SK-N-MC (cell line): ENCODE data around the gene UNC13B.
"Not testable (repeated sequence)": the region's sequence is repeated elsewhere in the genome, so short reads cannot be mapped to it uniquely, and the experiment has no call there.

ENCODE experiments used
- DNase-seq: peaks from one replicate; pipeline ENCODE4 v3.0.0-alpha.2; 2011; ENCODE audit warnings: low read depth, low spot score
- H3K27ac ChIP-seq: fragments of 200-600 bp; sonication (generic); 2 replicates; pipeline ENCODE4 v1.5.1; 2016; ENCODE audit warnings: mixed run types
- H3K36me3 ChIP-seq: fragments of 200-600 bp; sonication (generic); 2 replicates; pipeline ENCODE4 v1.6.1; 2017; ENCODE audit warnings: antibody characterized with exemption, low read length, mixed read lengths; ENCODE audit not compliant: insufficient read depth
- H3K4me3 ChIP-seq: fragments of 200-600 bp; sonication (generic); 2 replicates; pipeline ENCODE4 v1.5.1; 2016
- H3K9ac ChIP-seq: fragments of 200-600 bp; sonication (generic); 2 replicates; pipeline ENCODE4 v1.8.0; 2017; ENCODE audit warnings: mixed run types, mixed read lengths; ENCODE audit not compliant: insufficient read length
- H3K9me3 ChIP-seq: fragments of 200-600 bp; sonication (generic); 2 replicates; pipeline ENCODE4 v1.6.1; 2017; ENCODE audit warnings: low read depth, mild to moderate bottlenecking, antibody characterized with exemption, low read length, moderate library complexity, mixed read lengths
- EZH2 ChIP-seq: fragments of 200-600 bp; sonication (generic); IDR thresholded peaks from one replicate; pipeline ENCODE4 v1.6.1; 2017; ENCODE audit warnings: antibody characterized with exemption
- FOXP2 ChIP-seq: optimal IDR thresholded peaks from 2 replicates; pipeline ENCODE3; 2011; ENCODE audit warnings: mild to moderate bottlenecking, moderate library complexity; ENCODE audit not compliant: insufficient read depth; ENCODE audit errors: extremely low read length, control extremely low read depth
- POLR2AphosphoS5 ChIP-seq: IDR thresholded peaks from 2 replicates; pipeline ENCODE4 v1.6.1; 2012; ENCODE audit warnings: mild to moderate bottlenecking, low read depth, low read length, borderline replicate concordance

UNC13B gene

GRCh38 chr9:35396560-35397215, 234.9 kb downstream of the UNC13B start:
- Histone ChIP-seq H3K36me3 (no peaks in the 10 kb centered on the region), H3K27ac (no peak overlapping the region), H3K9me3 (no peaks in the 10 kb centered on the region), H3K9ac (no peak overlapping the region), H3K4me3 (no peak overlapping the region)
- TF ChIP-seq FOXP2 (no peak), EZH2 (no peak), POLR2AphosphoS5 (no peak)
- no peak for DNase-seq

DNA sequence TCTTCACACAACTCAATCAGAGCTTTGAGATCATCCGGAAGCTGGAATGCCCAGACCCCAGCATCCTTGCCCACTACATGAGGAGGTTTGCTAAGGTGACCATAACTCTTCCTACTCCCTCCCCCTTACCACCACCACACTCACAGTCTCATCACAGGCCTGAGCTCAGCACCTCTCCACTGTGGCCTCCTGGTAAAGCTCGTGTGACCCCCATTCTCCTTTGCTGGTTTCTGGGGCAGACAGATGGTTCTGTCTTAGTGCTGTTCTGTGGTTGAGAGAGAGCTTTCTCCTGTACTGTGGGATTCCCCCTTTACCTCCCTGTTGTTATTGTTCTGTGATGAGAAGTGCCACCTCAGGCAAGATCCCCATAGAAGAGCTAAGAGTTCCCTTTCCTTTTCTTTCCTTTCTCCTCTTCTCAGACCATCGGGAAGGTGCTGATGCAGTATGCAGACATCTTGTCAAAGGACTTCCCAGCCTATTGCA, 235.4 kb downstream of the UNC13B start:
- Histone ChIP-seq H3K4me3 (no peak overlapping the region), H3K27ac (no peak overlapping the region), H3K9me3 (no peaks in the 10 kb centered on the region), H3K9ac (no peak overlapping the region), H3K36me3 (no peaks in the 10 kb centered on the region)
- TF ChIP-seq FOXP2: no peak
- no peak for TF ChIP-seq EZH2
- no peak for TF ChIP-seq POLR2AphosphoS5
- no peak for DNase-seq

DNA sequence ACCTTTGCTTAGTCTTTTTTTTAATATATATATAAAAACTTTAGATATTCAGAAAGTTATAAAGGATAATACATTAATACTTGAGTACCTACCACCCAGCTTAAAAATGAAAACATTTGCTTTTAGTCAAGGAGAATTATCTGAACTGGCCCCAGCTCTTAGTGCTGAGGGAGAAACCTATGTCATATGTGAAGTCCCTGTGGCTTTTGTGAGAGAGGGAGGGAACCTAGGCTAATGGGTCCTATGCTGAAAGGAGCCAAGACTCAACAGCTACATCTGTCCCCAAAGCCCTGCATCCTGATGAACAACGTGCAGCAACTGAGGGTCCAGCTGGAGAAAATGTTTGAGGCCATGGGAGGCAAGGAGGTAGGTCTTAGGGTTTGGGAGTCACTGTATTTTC, 236.1 kb downstream of the UNC13B start:
- Histone ChIP-seq H3K9ac (no peak overlapping the region), H3K36me3 (no peaks in the 10 kb centered on the region), H3K9me3 (no peaks in the 10 kb centered on the region), H3K27ac (no peak overlapping the region), H3K4me3 (no peak overlapping the region)
- DNase-seq: no peak
- no peak for TF ChIP-seq POLR2AphosphoS5
- no peak for TF ChIP-seq FOXP2
- no peak for TF ChIP-seq EZH2

DNA sequence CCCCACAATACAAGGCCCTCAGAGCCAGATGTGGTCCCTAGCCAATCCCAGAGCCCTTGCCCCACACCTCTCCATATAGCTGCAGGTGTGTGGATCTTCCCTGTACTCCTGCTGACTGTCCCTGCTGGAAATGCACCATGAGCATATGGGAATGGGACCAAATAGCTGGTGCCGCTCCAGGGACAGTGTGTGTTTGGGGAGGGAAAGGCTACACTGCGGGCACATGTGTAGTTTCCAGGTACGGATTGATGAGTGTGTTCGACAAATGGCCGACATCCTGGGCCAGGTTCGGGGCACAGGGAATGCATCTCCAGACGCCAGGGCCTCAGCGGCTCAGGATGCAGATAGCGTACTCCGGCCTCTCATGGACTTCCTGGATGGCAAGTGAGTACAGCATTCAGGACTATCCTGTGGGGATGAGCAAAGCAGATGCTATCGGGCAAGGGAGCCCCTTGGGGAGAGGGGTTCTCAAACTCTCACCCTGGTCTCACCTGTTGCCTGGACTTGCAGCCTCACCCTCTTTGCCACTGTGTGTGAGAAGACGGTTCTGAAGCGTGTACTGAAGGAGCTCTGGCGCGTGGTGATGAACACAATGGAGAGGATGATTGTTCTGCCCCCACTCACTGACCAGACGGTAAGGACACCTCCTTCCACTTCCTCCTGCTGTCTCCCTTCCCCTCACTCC, 237.0 kb downstream of the UNC13B start:
- Histone ChIP-seq H3K9ac (no peak overlapping the region), H3K4me3 (no peak overlapping the region), H3K27ac (no peak overlapping the region), H3K36me3 (no peaks in the 10 kb centered on the region), H3K9me3 (no peaks in the 10 kb centered on the region)
- TF ChIP-seq POLR2AphosphoS5 (no peak), EZH2 (no peak), FOXP2 (no peak)
- no peak for DNase-seq

- Histone ChIP-seq H3K27ac (no peak overlapping the region), H3K9ac (no peak overlapping the region), H3K4me3 (no peak overlapping the region), H3K9me3 (no peaks in the 10 kb centered on the region), H3K36me3 (no peaks in the 10 kb centered on the region)
- DNase-seq: no peak
- TF ChIP-seq POLR2AphosphoS5 (no peak), FOXP2 (no peak), EZH2 (no peak)
Observed at GRCh38 chr9:35404865-35405264, 243.1 kb downstream of the UNC13B start.

DNA sequence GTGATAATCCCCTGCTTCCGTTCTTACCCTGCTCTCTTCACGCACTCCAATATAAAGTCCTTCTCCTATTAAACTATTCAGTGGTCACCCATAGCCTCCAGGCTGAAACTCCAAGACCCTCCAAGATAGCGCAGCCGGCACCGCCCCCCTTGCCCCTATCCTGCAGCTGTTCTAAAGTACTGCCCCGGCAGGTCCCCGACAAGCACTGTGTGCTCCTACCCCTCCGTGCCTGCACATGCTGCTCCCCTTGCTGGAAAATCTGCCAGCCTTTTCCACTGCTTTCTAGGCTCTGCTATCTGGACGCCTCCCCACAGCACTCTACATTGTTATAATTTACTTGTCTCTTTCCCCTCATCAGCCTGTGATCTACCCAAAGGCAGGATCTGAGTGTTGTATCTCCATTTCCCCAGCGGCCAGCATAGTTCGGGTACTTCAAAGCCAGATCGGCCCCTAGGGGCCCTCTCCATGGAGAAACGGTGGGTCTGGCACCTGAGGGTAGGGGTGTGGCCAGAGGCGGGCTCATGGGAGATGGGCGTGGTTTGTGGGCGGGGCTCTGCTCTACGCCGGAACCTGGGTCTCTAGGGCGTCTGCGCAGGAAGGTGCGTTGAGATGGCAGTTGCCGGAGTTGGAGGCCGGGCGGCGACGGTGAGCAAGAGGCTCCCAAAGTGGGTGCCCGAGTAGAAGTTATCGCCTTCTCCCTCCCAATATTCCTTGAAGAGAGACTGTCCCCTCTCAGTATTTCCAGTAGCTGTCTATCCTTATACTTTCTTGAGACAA, 244.6 kb downstream of the UNC13B start:
- Histone ChIP-seq H3K4me3 (no peak overlapping the region), H3K9me3 (no peaks in the 10 kb centered on the region), H3K9ac (no peak overlapping the region), H3K27ac (no peak overlapping the region), H3K36me3 (no peaks in the 10 kb centered on the region)
- TF ChIP-seq FOXP2 (no peak), EZH2 (no peak), POLR2AphosphoS5 (no peak)
- no peak for DNase-seq

DNA sequence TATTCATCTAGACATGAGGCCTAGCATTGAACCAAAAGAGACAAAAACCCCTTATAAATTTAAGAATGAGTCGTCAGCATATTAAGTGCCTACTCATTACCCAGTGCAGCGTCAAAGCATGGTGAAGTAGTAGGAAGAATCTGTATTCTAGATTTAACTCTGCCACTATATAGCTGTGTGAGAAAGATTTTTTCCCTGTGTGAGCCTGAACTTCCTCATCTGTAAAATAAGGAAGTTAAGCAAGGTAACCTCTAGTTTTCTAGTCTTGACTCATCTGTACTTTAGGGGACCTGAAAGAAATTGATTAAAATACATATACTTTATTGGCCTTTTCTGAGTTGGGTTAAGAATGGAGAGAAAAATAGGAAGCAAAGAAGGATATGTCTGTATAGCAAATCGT, 246.0 kb downstream of the UNC13B start:
- Histone ChIP-seq H3K36me3 (no peaks in the 10 kb centered on the region), H3K9ac (no peak overlapping the region), H3K4me3 (no peak overlapping the region), H3K9me3 (no peaks in the 10 kb centered on the region), H3K27ac (no peak overlapping the region)
- TF ChIP-seq FOXP2: no peak
- no peak for TF ChIP-seq POLR2AphosphoS5
- TF ChIP-seq EZH2: no peak
- DNase-seq: no peak

GRCh38 chr9:35409434-35409833, 247.6 kb downstream of the UNC13B start:
- H3K27ac ChIP-seq, H3K4me3 ChIP-seq, H3K9me3 ChIP-seq, H3K36me3 ChIP-seq, DNase-seq, H3K9ac ChIP-seq: not testable (repeated sequence)

DNA sequence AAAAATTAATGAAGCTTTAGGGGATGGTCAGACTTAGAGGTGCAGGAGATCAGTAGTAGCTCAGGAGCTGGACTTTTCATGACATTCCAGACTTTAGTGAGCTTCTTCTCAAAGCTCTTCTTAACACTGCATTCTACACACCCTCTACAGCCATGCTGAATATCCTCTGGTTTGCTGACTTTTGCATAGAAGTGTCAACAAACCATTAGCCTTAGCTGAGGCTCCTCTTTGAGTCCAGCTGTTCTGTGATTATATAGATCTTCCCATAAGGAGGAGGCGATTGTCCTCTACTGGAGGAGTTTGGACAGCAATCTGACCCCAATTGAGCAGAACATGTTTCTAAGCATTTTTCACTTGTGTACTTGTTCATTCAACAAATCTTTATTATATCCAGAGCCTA, 253.1 kb downstream of the UNC13B start:
- DNase-seq: no peak
- H3K4me3 ChIP-seq: no peak overlapping the region
- H3K9me3 ChIP-seq: no peaks in the 10 kb centered on the region
- TF ChIP-seq FOXP2 (no peak), POLR2AphosphoS5 (no peak), EZH2 (no peak)
- H3K9ac ChIP-seq: no peak overlapping the region
- no peak overlapping the region for H3K27ac ChIP-seq
- H3K36me3 ChIP-seq: no peaks in the 10 kb centered on the region
